ENCODE results near the gene TRABD2B. TPM values are rescaled to one million over a fixed set of nuclear protein-coding genes. Genes with fewer than 3 reads are reported as not detected.
A peak's percentile ranks its signal among the peaks of the same experiment; 100 is the strongest.

The TRABD2B gene
- total RNA-seq, 1 donor from 2014 or later, result 6.7 TPM

GRCh38 chr1:48006264-48006663 is 9.1 kb upstream of the TRABD2B start:
- DNase-seq (ENCODE audit: extremely low spot score, unreplicated experiment), result no peak
- no peak overlapping the region for H3K4me3 Mint-ChIP-seq
- peaks cover 15% of the 10 kb centered on the region for H3K4me1 Mint-ChIP-seq (ENCODE audit: unreplicated experiment)
- TF ChIP-seq, protein P1, sequence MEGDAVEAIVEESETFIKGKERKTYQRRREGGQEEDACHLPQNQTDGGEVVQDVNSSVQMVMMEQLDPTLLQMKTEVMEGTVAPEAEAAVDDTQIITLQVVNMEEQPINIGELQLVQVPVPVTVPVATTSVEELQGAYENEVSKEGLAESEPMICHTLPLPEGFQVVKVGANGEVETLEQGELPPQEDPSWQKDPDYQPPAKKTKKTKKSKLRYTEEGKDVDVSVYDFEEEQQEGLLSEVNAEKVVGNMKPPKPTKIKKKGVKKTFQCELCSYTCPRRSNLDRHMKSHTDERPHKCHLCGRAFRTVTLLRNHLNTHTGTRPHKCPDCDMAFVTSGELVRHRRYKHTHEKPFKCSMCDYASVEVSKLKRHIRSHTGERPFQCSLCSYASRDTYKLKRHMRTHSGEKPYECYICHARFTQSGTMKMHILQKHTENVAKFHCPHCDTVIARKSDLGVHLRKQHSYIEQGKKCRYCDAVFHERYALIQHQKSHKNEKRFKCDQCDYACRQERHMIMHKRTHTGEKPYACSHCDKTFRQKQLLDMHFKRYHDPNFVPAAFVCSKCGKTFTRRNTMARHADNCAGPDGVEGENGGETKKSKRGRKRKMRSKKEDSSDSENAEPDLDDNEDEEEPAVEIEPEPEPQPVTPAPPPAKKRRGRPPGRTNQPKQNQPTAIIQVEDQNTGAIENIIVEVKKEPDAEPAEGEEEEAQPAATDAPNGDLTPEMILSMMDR (conservative IDR thresholded peaks at IDR 0.05), result no peak
- H3K27ac Mint-ChIP-seq, result no peak overlapping the region
- H3K27me3 Mint-ChIP-seq, result peaks cover 23% of the 10 kb centered on the region
- H3K9me3 Mint-ChIP-seq, result peaks cover 5% of the 10 kb centered on the region
- H3K36me3 Mint-ChIP-seq, result no peaks in the 10 kb centered on the region

- Mint-ChIP-seq H3K4me1 (ENCODE audit: unreplicated experiment) (peaks cover 15% of the 10 kb centered on the region), H3K9me3 (peaks cover 5% of the 10 kb centered on the region), H3K27ac (no peak overlapping the region), H3K27me3 (peaks cover 23% of the 10 kb centered on the region), H3K4me3 (no peak overlapping the region), H3K36me3 (no peaks in the 10 kb centered on the region)
- DNase-seq (ENCODE audit: extremely low spot score, unreplicated experiment), result no peak
- TF ChIP-seq, protein P1 (conservative IDR thresholded peaks at IDR 0.05), result no peak
These were observed 8.3 kb upstream of the TRABD2B start for GRCh38 chr1:48005253-48006117.

GRCh38 chr1:48003741-48004531 is 6.8 kb upstream of the TRABD2B start:
- TF ChIP-seq, protein P1 (conservative IDR thresholded peaks at IDR 0.05), result no peak
- Mint-ChIP-seq H3K9me3 (peaks cover 5% of the 10 kb centered on the region), H3K27ac (no peak overlapping the region), H3K4me1 (ENCODE audit: unreplicated experiment) (peaks cover 15% of the 10 kb centered on the region), H3K36me3 (no peaks in the 10 kb centered on the region), H3K4me3 (no peak overlapping the region), H3K27me3 (peaks cover 29% of the 10 kb centered on the region)
- no peak for DNase-seq (ENCODE audit: extremely low spot score, unreplicated experiment)

- Mint-ChIP-seq H3K4me1 (ENCODE audit: unreplicated experiment) (peaks cover 15% of the 10 kb centered on the region), H3K36me3 (no peaks in the 10 kb centered on the region), H3K27me3 (peaks cover 40% of the 10 kb centered on the region), H3K9me3 (peaks cover 1% of the 10 kb centered on the region), H3K4me3 (peak overlapping the region; percentile 8), H3K27ac (no peak overlapping the region)
- DNase-seq (ENCODE audit: extremely low spot score, unreplicated experiment), result no peak
- TF ChIP-seq, protein P1 (conservative IDR thresholded peaks at IDR 0.05), result no peak
These were observed 5.0 kb upstream of the TRABD2B start for GRCh38 chr1:48002142-48002541.

DNA sequence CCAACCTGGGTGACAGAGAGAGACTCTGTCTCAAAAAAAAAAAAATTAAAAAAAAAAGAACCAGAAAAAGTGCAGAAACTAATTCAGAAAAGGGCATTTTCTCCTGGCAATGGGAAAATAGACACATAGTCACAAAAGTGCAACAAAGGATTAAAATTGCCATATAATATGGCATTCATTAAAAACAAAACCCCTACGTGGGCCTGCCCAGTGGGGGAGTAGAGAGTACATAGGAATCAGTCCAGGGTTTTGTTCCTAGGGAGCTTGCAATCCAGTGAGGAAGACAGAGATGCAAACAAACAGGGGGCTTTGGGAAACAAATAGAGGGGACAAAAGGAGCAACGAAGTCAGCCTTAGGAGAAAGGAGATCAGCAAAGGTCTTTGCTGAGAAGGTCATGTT is 4.5 kb upstream of the TRABD2B start:
- TF ChIP-seq, protein P1 (conservative IDR thresholded peaks at IDR 0.05), result no peak
- H3K36me3 Mint-ChIP-seq, result no peaks in the 10 kb centered on the region
- H3K9me3 Mint-ChIP-seq, result no peaks in the 10 kb centered on the region
- no peak for DNase-seq (ENCODE audit: extremely low spot score, unreplicated experiment)
- peak overlapping the region; percentile 8 for H3K4me3 Mint-ChIP-seq
- peaks cover 15% of the 10 kb centered on the region for H3K4me1 Mint-ChIP-seq (ENCODE audit: unreplicated experiment)
- no peak overlapping the region for H3K27ac Mint-ChIP-seq
- H3K27me3 Mint-ChIP-seq, result peaks cover 37% of the 10 kb centered on the region

All from type B pancreatic cell (in vitro differentiated cells).